GM12891 (cell line): Measurements from ENCODE around the gene TP53I11.

Source experiments
- DNase-seq: peaks from one replicate; pipeline ENCODE4 v3.0.0; 2011; ENCODE audit warnings: low spot score; ENCODE audit not compliant: insufficient read length
- FAIRE-seq: peaks from 2 replicates; lab custom pipeline; 2011; peaks lifted over from hg19 to GRCh38; lab: Jason Lieb, UNC
- PAX5 ChIP-seq: IDR thresholded peaks from 2 replicates; pipeline ENCODE4 v1.6.1; 2011; ENCODE audit warnings: low read length, moderate library complexity, mild to moderate bottlenecking; ENCODE audit not compliant: insufficient read depth, severe bottlenecking
- POLR2A ChIP-seq: IDR thresholded peaks from 2 replicates; pipeline ENCODE4 v1.6.1; 2011; ENCODE audit warnings: low read depth, low read length, control low read depth
- POLR2AphosphoS5 ChIP-seq: IDR thresholded peaks from 2 replicates; pipeline ENCODE4 v1.6.1; 2011; ENCODE audit warnings: low read depth, low read length, control low read depth
- POU2F2 ChIP-seq: IDR thresholded peaks from 2 replicates; pipeline ENCODE4 v1.6.1; 2011; ENCODE audit warnings: low read depth, mild to moderate bottlenecking, control low read depth, low read length, moderate library complexity
- SPI1 ChIP-seq: IDR thresholded peaks from 2 replicates; pipeline ENCODE4 v1.6.1; 2011; ENCODE audit warnings: low read depth, low read length, control low read depth
- TAF1 ChIP-seq: IDR thresholded peaks from 2 replicates; pipeline ENCODE4 v1.6.1; 2011; ENCODE audit warnings: low read depth, low read length, control low read depth

TP53I11 gene

DNA sequence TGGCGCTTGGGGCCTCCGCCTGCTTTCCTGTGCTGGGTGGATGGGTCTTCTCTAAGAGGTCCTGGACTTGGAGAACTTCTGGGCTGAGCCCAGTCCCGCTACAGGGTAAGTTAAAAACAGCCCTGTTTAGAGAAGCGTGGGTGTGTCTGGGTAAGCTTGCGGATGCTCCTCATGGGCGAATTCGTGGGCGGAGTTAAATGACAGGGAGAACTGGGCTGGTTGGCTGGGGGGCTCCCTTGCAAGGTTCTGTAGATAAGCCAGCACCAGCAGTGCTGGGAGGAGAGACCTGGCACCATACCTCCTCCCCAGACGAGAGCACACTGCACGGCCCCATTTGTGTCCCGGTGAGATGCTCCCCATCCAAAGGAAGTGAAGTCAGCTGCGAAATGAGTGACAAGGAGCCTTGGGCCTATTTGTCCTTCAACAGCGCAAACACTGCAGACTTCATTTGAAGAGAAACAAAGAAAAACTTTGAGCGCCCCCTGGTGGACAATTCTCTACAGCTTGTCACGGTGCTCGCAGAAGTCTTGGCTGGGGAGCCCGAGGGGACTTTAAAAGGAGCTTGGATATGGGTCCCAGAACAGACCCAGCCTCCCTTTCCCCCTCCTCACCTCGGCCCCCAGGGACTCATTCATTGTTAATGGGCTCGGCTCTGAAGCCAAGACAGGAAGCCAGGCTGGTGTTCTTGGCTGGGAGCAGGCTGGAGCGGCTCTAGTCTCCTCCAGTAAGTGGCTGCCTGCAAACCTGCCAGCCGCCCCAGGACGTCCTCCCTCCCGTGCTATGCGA, 39.5 kb downstream of the TP53I11 start:
- no peak for TF ChIP-seq TAF1
- TF ChIP-seq POLR2A = no peak
- FAIRE-seq (peak; percentile 80), DNase-seq (peak; percentile 81)

GRCh38 chr11:44910591-44910990, 40.1 kb downstream of the TP53I11 start:
- DNase-seq = no peak
- TF ChIP-seq SPI1 (no peak), PAX5 (no peak), POLR2A (no peak)
- no peak for FAIRE-seq

GRCh38 chr11:44909557-44909956, 41.1 kb downstream of the TP53I11 start:
- DNase-seq (no peak), FAIRE-seq (no peak)
- TF ChIP-seq POU2F2 (no peak), PAX5 (no peak), TAF1 (no peak), POLR2A (no peak), POLR2AphosphoS5 (no peak), SPI1 (no peak)

DNA sequence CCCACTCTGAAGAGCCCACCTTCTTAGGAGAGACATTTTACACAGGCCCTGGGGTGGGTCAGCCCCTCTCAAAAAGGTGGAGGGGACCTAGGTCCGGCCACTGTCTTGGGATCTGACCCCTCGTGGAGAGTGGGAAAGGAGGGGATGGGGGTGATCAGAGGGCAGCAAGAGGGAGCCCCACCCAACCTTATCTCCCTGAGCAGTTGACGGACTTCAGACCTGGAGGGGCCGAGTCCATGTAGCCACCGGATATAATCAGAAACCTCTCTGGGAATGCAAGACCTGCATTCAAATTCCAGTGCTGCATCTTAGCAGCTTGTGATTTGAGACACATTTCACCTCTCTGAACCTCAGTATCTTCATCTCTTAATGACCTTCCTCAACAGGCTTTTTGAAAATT, 44.0 kb downstream of the TP53I11 start:
- no peak for TF ChIP-seq POU2F2
- no peak for TF ChIP-seq SPI1
- no peak for TF ChIP-seq POLR2AphosphoS5
- TF ChIP-seq PAX5 = no peak
- no peak for TF ChIP-seq TAF1
- no peak for TF ChIP-seq POLR2A
- FAIRE-seq = no peak
- no peak for DNase-seq

DNA sequence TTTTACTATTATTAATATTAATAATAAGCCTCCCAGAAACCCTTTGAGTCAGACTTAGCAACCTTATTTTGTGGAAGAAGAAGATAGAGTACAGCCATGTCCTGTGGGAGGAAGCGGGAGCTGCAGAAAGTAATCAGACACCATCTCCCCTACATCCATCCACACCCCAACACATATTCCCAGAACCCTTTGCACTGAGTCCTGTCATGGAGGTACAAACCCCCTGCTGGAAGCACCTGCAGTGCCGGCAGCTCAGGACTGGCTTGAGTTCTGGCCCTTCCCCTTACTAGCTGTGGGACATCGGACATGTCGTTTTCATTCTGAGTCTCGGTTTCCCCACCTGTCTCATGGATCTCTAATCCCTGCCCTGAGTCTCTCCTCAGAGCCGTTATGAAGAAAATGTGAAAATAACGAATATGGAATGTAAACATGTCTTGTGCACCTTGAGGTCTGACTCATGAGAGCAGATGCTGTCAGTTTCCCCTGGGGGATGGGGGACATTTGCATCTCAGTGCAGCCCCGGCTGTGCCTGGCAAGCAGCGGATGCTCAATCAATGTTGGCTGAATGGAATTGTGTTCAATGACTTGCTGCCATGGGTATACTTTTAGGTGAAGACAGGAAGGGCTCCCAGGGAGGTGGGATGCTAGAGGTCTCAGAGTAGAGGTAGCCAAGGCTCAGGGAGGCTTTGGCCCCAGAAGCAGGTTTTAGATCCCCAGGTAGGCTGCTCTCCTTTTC, 45.4 kb downstream of the TP53I11 start:
- TF ChIP-seq TAF1 (no peak), SPI1 (no peak), PAX5 (no peak), POLR2AphosphoS5 (no peak), POLR2A (no peak), POU2F2 (no peak)
- FAIRE-seq (no peak), DNase-seq (no peak)

DNA sequence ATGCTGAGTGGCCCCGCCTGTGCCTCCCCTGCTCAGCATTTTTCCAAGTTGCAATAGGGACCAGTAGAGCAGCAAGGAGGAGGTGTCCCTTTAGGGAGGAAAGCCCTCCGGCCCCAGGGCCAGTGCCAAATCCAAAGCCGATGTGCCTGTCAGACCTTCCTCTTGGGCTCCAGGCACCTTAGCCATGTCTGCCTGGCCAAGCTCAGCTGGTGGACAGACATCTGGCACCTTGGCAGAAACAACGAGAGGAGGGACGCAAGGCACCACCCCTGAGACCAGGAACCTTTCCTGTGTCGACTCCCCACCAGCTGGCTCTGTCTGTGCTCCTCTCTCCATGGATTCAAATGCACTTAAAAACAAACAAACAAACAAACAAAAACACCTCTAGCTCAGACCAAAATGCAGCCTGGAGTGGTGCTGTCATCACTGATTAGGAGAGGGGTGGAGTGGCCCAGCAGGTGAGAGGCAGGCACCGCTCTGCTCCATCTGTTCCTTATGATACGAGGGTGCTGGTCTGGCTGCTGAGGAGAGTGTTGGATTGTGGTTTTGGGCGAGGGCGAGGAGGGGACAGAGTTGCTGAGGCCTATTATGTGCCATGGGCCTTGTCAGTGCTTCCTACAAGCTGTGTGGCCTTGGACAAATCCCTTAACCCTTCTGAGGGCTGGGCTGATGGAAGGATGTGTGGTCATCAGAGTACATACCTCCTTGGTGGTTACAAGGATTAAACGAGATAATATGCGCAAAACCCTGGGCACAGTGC, 46.2 kb downstream of the TP53I11 start:
- TF ChIP-seq POLR2A (no peak), TAF1 (no peak), POLR2AphosphoS5 (no peak), SPI1 (no peak)
- DNase-seq (no peak), FAIRE-seq (no peak)

DNA sequence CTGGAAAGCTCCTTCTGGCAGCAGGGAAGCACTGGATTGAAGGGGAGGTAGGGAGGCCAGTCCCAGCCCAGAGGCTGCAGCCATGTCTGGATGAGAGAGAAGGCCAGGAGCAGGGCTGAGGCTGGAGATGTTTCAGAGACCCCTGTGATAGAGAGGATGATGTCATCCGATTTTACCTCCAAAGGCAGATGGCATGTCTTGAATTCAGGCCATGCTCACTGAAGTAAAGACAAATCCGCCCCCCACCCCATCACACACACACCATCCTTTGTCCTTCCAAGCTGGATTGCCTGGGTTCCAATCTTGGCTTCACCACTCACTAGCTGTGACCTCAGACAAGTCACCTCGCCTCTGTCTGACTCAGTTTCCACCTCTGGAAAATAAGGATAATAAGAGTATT, 47.2 kb downstream of the TP53I11 start:
- TF ChIP-seq PAX5 = no peak
- TF ChIP-seq TAF1 = no peak
- no peak for TF ChIP-seq POU2F2
- no peak for TF ChIP-seq SPI1
- TF ChIP-seq POLR2AphosphoS5 = no peak
- no peak for TF ChIP-seq POLR2A
- FAIRE-seq (no peak), DNase-seq (no peak)

- TF ChIP-seq PAX5 = no peak
- no peak for TF ChIP-seq POLR2AphosphoS5
- no peak for TF ChIP-seq POLR2A
- TF ChIP-seq POU2F2 = no peak
- TF ChIP-seq TAF1 = no peak
- no peak for TF ChIP-seq SPI1
- DNase-seq = no peak
- FAIRE-seq = no peak
Measured at GRCh38 chr11:44903035-44903434, 47.6 kb downstream of the TP53I11 start.

GRCh38 chr11:44901786-44902185, 48.9 kb downstream of the TP53I11 start:
- TF ChIP-seq POLR2AphosphoS5 = no peak
- no peak for TF ChIP-seq TAF1
- no peak for TF ChIP-seq PAX5
- TF ChIP-seq SPI1 = no peak
- FAIRE-seq (no peak), DNase-seq (no peak)
